OCI-LY3 (cell line): ENCODE results near the gene METTL4.
"Not testable (repeated sequence)": the region's sequence is repeated elsewhere in the genome, so short reads cannot be mapped to it uniquely, and the experiment has no call there.

Experiments used
- H2AFZ ChIP-seq: fragments of 200-600, 300-600 bp; shearing (Covaris generic); 2 replicates; pipeline ENCODE4 v1.6.0; 2014; ENCODE audit warnings: antibody characterized with exemption, low read depth, low read length
- H3K27ac ChIP-seq: fragments of 200-600, 300-600 bp; sonication (generic); 2 replicates; pipeline ENCODE4 v1.5.1; 2014; ENCODE audit warnings: mild to moderate bottlenecking, low read length, moderate library complexity, mixed read lengths
- H3K27me3 ChIP-seq: fragments of 200-600, 300-600 bp; sonication (generic); 2 replicates; pipeline ENCODE4 v1.6.1; 2014; ENCODE audit warnings: low read depth, low read length, mixed read lengths
- H3K36me3 ChIP-seq: fragments of 200-600, 300-600 bp; sonication (generic); replicated peaks from 2 replicates; pipeline ENCODE3; 2014; ENCODE audit warnings: low read depth, low read length, mixed read lengths
- H3K4me1 ChIP-seq: fragments of 300-600, 200-600 bp; sonication (generic); 2 replicates; pipeline ENCODE4 v1.6.1; 2014; ENCODE audit warnings: low read length, mixed read lengths
- H3K4me2 ChIP-seq: fragments of 200-600, 300-600 bp; sonication (generic); 2 replicates; pipeline ENCODE4 v1.6.1; 2014; ENCODE audit warnings: low read length, mixed read lengths
- H3K4me3 ChIP-seq: fragments of 300-600, 200-600 bp; sonication (generic); 2 replicates; pipeline ENCODE4 v1.5.1; 2014; ENCODE audit warnings: antibody characterized with exemption, mild to moderate bottlenecking, low read length, moderate library complexity
- H3K79me2 ChIP-seq: fragments of 300-600, 200-600 bp; shearing (Covaris generic); 2 replicates; pipeline ENCODE4 v1.6.1; 2014; ENCODE audit warnings: mild to moderate bottlenecking, low read length, mixed read lengths
- H3K9ac ChIP-seq: fragments of 300-600, 200-600 bp; shearing (Covaris generic); 2 replicates; pipeline ENCODE4 v1.6.0; 2014; ENCODE audit warnings: mild to moderate bottlenecking, low read length, moderate library complexity
- H3K9me3 ChIP-seq: fragments of 200-600, 300-600 bp; shearing (Covaris generic); 2 replicates; pipeline ENCODE4 v1.6.1; 2014; ENCODE audit warnings: low read length, mixed read lengths; ENCODE audit not compliant: insufficient read depth
- H4K20me1 ChIP-seq: fragments of 200-600, 300-600 bp; sonication (generic); 2 replicates; pipeline ENCODE4 v1.6.1; 2016; ENCODE audit warnings: low read length, mixed read lengths; ENCODE audit not compliant: insufficient read depth
- EZH2phosphoT487 ChIP-seq: fragments of 200-600 bp; shearing (Covaris generic); IDR thresholded peaks from 2 replicates; pipeline ENCODE4 v1.6.1; 2018; ENCODE audit warnings: antibody characterized with exemption, mixed run types, low read depth
- TF ChIP-seq, protein P1 (sequence below): fragments of 200-600, 300-600 bp; sonication (generic); IDR thresholded peaks from 2 replicates; pipeline ENCODE4 v1.5.1; 2014; ENCODE audit warnings: antibody characterized with exemption, low read length, low read depth

The METTL4 gene

DNA sequence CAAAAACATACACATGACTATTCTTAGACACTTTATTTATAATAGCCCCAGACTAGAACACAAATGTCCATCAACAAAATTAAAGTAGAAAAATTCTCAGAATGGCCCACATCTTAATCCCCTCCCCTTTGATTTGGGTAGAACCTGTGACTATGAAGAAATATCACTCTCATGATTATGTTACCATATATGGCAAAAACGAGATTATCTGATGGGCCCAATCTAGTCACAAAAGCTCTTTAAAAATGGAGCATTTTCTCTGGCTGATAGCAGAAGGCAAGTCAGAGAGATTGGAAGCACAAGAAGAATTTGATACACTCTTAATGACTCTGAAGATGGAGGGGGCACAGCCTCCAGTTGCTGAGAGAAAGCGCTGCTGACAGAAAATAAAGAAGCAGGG is 39.6 kb downstream of the METTL4 start:
- Histone ChIP-seq H4K20me1 (no peaks in the 10 kb centered on the region), H3K9me3 (no peaks in the 10 kb centered on the region), H3K4me1 (no peaks in the 10 kb centered on the region), H3K4me3 (no peak overlapping the region), H3K79me2 (no peaks in the 10 kb centered on the region), H3K36me3 (peaks cover 3% of the 10 kb centered on the region), H3K27ac (no peak overlapping the region), H2AFZ (no peak overlapping the region), H3K4me2 (no peak overlapping the region), H3K9ac (no peak overlapping the region), H3K27me3 (no peaks in the 10 kb centered on the region)
- no peak for TF ChIP-seq EZH2phosphoT487
- TF ChIP-seq, protein P1, sequence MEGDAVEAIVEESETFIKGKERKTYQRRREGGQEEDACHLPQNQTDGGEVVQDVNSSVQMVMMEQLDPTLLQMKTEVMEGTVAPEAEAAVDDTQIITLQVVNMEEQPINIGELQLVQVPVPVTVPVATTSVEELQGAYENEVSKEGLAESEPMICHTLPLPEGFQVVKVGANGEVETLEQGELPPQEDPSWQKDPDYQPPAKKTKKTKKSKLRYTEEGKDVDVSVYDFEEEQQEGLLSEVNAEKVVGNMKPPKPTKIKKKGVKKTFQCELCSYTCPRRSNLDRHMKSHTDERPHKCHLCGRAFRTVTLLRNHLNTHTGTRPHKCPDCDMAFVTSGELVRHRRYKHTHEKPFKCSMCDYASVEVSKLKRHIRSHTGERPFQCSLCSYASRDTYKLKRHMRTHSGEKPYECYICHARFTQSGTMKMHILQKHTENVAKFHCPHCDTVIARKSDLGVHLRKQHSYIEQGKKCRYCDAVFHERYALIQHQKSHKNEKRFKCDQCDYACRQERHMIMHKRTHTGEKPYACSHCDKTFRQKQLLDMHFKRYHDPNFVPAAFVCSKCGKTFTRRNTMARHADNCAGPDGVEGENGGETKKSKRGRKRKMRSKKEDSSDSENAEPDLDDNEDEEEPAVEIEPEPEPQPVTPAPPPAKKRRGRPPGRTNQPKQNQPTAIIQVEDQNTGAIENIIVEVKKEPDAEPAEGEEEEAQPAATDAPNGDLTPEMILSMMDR: no peak

DNA sequence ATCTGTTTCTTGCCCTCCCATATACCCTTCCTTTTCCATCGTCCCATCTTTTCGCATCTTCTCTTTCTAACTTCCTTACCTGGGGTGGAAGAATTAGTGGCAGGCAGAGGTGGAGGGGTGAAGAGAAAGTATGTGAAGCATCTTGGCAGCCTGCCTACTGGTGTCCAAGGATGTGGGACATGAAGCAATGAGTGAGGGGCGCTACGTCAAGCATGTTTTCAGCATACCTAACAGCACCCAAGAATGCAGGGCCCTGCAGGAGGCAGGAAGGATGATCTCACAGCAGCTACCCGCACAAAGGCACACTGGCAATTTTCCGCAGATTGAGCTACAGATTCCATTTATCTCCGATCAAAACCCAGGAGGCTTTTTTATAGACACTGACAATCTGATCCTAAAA is 42.2 kb downstream of the METTL4 start:
- Histone ChIP-seq H3K27me3 (no peaks in the 10 kb centered on the region), H3K4me3 (no peak overlapping the region), H3K4me2 (no peak overlapping the region), H4K20me1 (no peaks in the 10 kb centered on the region), H3K9me3 (no peaks in the 10 kb centered on the region), H3K9ac (no peak overlapping the region), H2AFZ (no peak overlapping the region), H3K4me1 (no peaks in the 10 kb centered on the region), H3K36me3 (no peaks in the 10 kb centered on the region), H3K79me2 (no peaks in the 10 kb centered on the region), H3K27ac (no peak overlapping the region)
- TF ChIP-seq EZH2phosphoT487: no peak
- TF ChIP-seq, protein P1: no peak

DNA sequence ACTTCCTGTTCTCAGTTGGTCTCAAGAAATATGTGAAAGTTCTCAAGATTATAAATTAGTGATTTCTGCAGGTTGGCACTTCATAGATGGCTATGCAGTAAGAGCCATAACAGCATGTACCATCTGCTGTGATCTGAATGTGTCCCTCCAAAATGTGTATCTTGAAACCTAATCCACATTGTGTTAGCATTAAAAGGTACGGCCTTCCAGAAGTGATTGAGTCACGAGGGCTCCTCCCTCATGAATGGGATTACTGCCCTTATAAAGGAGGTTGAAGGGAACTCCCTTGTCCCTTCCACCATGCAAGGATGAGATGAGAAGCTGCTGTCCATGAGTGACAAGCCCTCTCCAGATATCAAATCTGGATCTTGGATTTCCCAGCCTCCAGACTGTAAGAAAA is 45.0 kb downstream of the METTL4 start:
- Histone ChIP-seq H3K27me3 (no peaks in the 10 kb centered on the region), H2AFZ (no peak overlapping the region), H4K20me1 (no peaks in the 10 kb centered on the region), H3K9ac (no peak overlapping the region), H3K4me1 (peaks cover 7% of the 10 kb centered on the region; the same call in 1 of the 2 replicates), H3K27ac (no peak overlapping the region), H3K79me2 (no peaks in the 10 kb centered on the region), H3K9me3 (no peaks in the 10 kb centered on the region), H3K4me3 (no peak overlapping the region), H3K36me3 (no peaks in the 10 kb centered on the region), H3K4me2 (no peak overlapping the region)
- TF ChIP-seq, protein P1: no peak
- TF ChIP-seq EZH2phosphoT487: no peak

DNA sequence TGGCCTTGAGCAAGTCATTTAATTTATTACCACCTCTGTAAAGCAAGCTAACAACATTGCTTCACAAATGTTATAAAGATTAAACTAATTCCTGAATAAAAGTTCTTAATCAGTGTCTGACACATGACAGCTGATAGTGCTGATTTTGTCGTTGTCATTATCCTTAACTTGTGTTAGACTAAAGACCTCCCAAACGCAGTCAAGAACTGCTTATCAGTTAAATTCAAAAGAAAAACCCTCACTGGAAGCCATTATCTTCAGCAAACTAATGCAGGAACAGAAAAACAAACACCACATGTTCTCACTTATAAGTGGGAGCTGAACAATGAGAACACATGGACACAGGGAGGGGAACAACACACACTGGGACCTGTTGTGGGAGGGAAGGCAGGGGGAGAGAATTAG is 46.5 kb downstream of the METTL4 start:
- not testable (repeated sequence) for H3K9me3 ChIP-seq, H3K9ac ChIP-seq, H3K27ac ChIP-seq, H3K79me2 ChIP-seq, H3K4me2 ChIP-seq, H2AFZ ChIP-seq, H3K4me1 ChIP-seq, H4K20me1 ChIP-seq, H3K27me3 ChIP-seq, H3K36me3 ChIP-seq, H3K4me3 ChIP-seq

DNA sequence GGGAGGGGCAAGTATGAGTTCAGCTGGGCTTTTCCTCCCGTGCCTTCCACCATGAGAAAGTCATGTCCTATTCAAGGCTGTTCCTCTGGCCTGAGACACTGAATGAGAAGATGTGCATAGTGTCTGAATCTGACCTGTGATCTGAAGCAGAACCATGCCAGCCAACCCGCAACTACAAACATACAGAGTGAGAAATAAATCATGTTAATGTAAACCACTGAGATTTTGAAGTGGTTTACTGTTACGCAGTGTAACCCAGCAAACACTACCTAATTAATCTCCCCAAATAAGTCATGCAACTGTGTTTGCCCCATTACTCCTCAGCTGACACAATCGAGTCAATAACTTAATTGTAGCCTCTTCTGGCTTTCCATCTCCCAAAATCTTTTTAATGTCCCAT is 49.2 kb downstream of the METTL4 start:
- no peak for TF ChIP-seq EZH2phosphoT487
- TF ChIP-seq, protein P1: no peak
- H3K9ac ChIP-seq: no peak overlapping the region
- H3K9me3 ChIP-seq: no peaks in the 10 kb centered on the region
- H3K79me2 ChIP-seq: no peaks in the 10 kb centered on the region
- no peak overlapping the region for H3K4me3 ChIP-seq
- H3K36me3 ChIP-seq: no peaks in the 10 kb centered on the region
- peaks cover 7% of the 10 kb centered on the region; the same call in 1 of the 2 replicates for H3K4me1 ChIP-seq
- H3K27me3 ChIP-seq: no peaks in the 10 kb centered on the region
- no peak overlapping the region for H3K27ac ChIP-seq
- no peak overlapping the region for H3K4me2 ChIP-seq
- H4K20me1 ChIP-seq: no peaks in the 10 kb centered on the region
- H2AFZ ChIP-seq: no peak overlapping the region
